CD14-positive monocyte (primary cell): Measurements from ENCODE around the gene RSRC1. TPM values are rescaled to one million over a fixed set of nuclear protein-coding genes. Genes with fewer than 3 reads are reported as not detected.
A peak's percentile ranks its signal among the peaks of the same experiment; 100 is the strongest.

Experiments used
- DNase-seq, 3 donors: peaks; one replicate each; pipeline ENCODE4 v3.0.0-alpha.2; 2011 to 2022
- H2AFZ ChIP-seq: 2 replicates; pipeline ENCODE4 v1.6.0; 2012; ENCODE audit warnings: mild to moderate bottlenecking, low read depth, low read length, inconsistent platforms; ENCODE audit not compliant: insufficient read depth, poor library complexity, severe bottlenecking
- H3K27ac ChIP-seq, 2 donors: 1 replicate in 1 of 2; 2 replicates in 1 of 2; pipeline ENCODE4 v1.5.1; 2012 to 2013; ENCODE audit warnings: low read length in 2 of 2, control low read depth in 1 of 2, inconsistent platforms in 1 of 2, low read depth in 1 of 2, mild to moderate bottlenecking in 1 of 2
- H3K27me3 ChIP-seq, 2 donors: one replicate each; pipeline versions ENCODE4 v1.6.0 to v1.6.1; 2011 to 2013; ENCODE audit warnings: low read length in 2 of 2; ENCODE audit not compliant: control insufficient read depth in 2 of 2, insufficient read depth in 2 of 2
- H3K36me3 ChIP-seq, 2 donors: replicated peaks in 1 of 2; 1 replicate in 1 of 2; 2 replicates in 1 of 2; pipeline versions ENCODE4 v1.5.1 to v1.6.1; 2012 to 2013; ENCODE audit warnings: low read length in 2 of 2, control low read depth in 1 of 2, inconsistent platforms in 1 of 2, mild to moderate bottlenecking in 1 of 2; ENCODE audit not compliant: insufficient read depth in 2 of 2, control insufficient read depth in 1 of 2
- H3K4me1 ChIP-seq, 2 donors: 1 replicate in 1 of 2; 2 replicates in 1 of 2; pipeline versions ENCODE4 v1.5.1 to v1.6.1; 2012 to 2013; ENCODE audit warnings: low read length in 2 of 2, control low read depth in 1 of 2, inconsistent platforms in 1 of 2, mild to moderate bottlenecking in 1 of 2, moderate library complexity in 1 of 2; ENCODE audit not compliant: insufficient read depth in 2 of 2, control insufficient read depth in 1 of 2
- H3K4me2 ChIP-seq: replicated peaks from 2 replicates; pipeline ENCODE3; 2012; ENCODE audit warnings: low read length, moderate library complexity, mild to moderate bottlenecking; ENCODE audit not compliant: poor library complexity, severe bottlenecking; ENCODE audit errors: extremely low read depth
- H3K4me3 ChIP-seq, 3 experiments: fragments of 200-600 bp in 1 of 3; sonication (generic) in 1 of 3; replicated peaks in 1 of 3; 1 replicate in 2 of 3; 2 replicates in 1 of 3; pipeline ENCODE4 v1.5.1; 2011 to 2013; ENCODE audit warnings: low read length in 3 of 3, mild to moderate bottlenecking in 3 of 3, control low read depth in 2 of 3, low read depth in 2 of 3, inconsistent platforms in 1 of 3, moderate library complexity in 1 of 3
- H3K79me2 ChIP-seq: 2 replicates; pipeline ENCODE4 v1.6.0; 2012; ENCODE audit warnings: mild to moderate bottlenecking, control low read depth, inconsistent platforms, low read length, moderate library complexity; ENCODE audit not compliant: insufficient read depth
- H3K9ac ChIP-seq: 2 replicates; pipeline ENCODE4 v1.6.0; 2017; ENCODE audit warnings: low read length, mild to moderate bottlenecking; ENCODE audit not compliant: insufficient read depth, poor library complexity, severe bottlenecking
- H3K9me3 ChIP-seq, 2 donors: replicated peaks in 1 of 2; 1 replicate in 1 of 2; 2 replicates in 1 of 2; pipeline versions ENCODE4 v1.5.1 to v1.6.1; 2012 to 2013; ENCODE audit warnings: low read length in 2 of 2, control low read depth in 1 of 2; ENCODE audit not compliant: control insufficient read depth in 1 of 2, insufficient read depth in 1 of 2
- H4K20me1 ChIP-seq: 2 replicates; pipeline ENCODE4 v1.6.0; 2012; ENCODE audit warnings: mild to moderate bottlenecking, low read length, control low read depth, moderate library complexity; ENCODE audit not compliant: insufficient read depth
- H3K27ac Mint-ChIP-seq, 7 donors: one replicate each; pipeline ENCODE4 v1.8.0; 2020; ENCODE audit warnings: mild to moderate bottlenecking in 7 of 7, mixed read lengths in 7 of 7, moderate library complexity in 6 of 7, inconsistent platforms in 2 of 7
- H3K27me3 Mint-ChIP-seq, 3 donors: one replicate each; pipeline ENCODE4 v1.8.0; 2021 to 2022; ENCODE audit warnings: low read depth in 3 of 3, mild to moderate bottlenecking in 3 of 3, mixed read lengths in 3 of 3, moderate library complexity in 3 of 3, inconsistent platforms in 1 of 3
- H3K36me3 Mint-ChIP-seq, 2 donors: one replicate each; pipeline ENCODE4 v1.8.0; 2020; ENCODE audit warnings: mixed read lengths in 2 of 2, inconsistent platforms in 1 of 2, mild to moderate bottlenecking in 1 of 2
- H3K4me1 Mint-ChIP-seq: one replicate; pipeline ENCODE4 v1.8.0; 2020; ENCODE audit warnings: mild to moderate bottlenecking, mixed read lengths
- H3K4me3 Mint-ChIP-seq, 2 donors: one replicate each; pipeline ENCODE4 v1.8.0; 2020; ENCODE audit warnings: mild to moderate bottlenecking in 2 of 2, mixed read lengths in 2 of 2, moderate library complexity in 1 of 2
- H3K9me3 Mint-ChIP-seq, 7 donors: one replicate each; pipeline ENCODE4 v1.8.0; 2020 to 2022; ENCODE audit warnings: mixed read lengths in 7 of 7, mild to moderate bottlenecking in 6 of 7, moderate library complexity in 6 of 7, inconsistent platforms in 2 of 7
- CTCF ChIP-seq: fragments of 200-600 bp; IDR thresholded peaks from one replicate; pipeline ENCODE4 v1.8.0; 2022; ENCODE audit warnings: antibody characterized with exemption, mild to moderate bottlenecking
- WGBS: methylation state at CpG from one replicate; pipeline ENCODE4 v1.1.5; 2013; ENCODE audit warnings: missing lambda C conversion rate; ENCODE audit not compliant: insufficient coverage; 5-methylcytosine and 5-hydroxymethylcytosine counted together
- intact Hi-C, 2 donors: fragments of 100-400 bp; cut with micrococcal nuclease; formaldehyde crosslinking; loops; one replicate each; pipeline versions ENCODE4 v1.15.0 to v1.15.1; 2023
- polyA plus RNA-seq, 3 donors: library from polyadenylated mRNA; depleted of rRNA in 1 of 3; unstranded in 2 of 3; stranded (reverse) in 1 of 3; fragments of 300-500 nt in 2 of 3; fragments of >200 nt in 1 of 3; fragmentation: Illumina TruSeq in 2 of 3; gene quantifications; 1 replicate in 2 of 3; 2 replicates in 1 of 3; pipeline ENCODE4 v1.2.3, GENCODE V29; 2012 to 2021

The RSRC1 gene
- polyA plus RNA-seq, 3 donors, result 6.6 to 31.7 (median 15.1) TPM

- no peaks in the 10 kb centered on the region for H3K9me3 Mint-ChIP-seq
- Histone ChIP-seq H3K4me1 (no peaks in the 10 kb centered on the region), H3K27ac (no peak overlapping the region), H3K9me3 (no peaks in the 10 kb centered on the region), H3K27me3 (no peaks in the 10 kb centered on the region), H3K4me3 (no peak overlapping the region), H3K79me2 (no peaks in the 10 kb centered on the region), H4K20me1 (no peaks in the 10 kb centered on the region), H3K36me3 (no peaks in the 10 kb centered on the region), H3K4me2 (no peak overlapping the region), H3K9ac (no peak overlapping the region), H2AFZ (no peak overlapping the region)
- H3K27me3 Mint-ChIP-seq, result no peaks in the 10 kb centered on the region
- H3K4me1 Mint-ChIP-seq, result no peaks in the 10 kb centered on the region
- H3K27ac Mint-ChIP-seq, result no peak overlapping the region
- 0% methylated on average over 2 of the region's 4 CpGs for WGBS
- TF ChIP-seq CTCF, result peak; percentile 74
- peak; percentile 11 to 39 (median 32) for DNase-seq
- H3K36me3 Mint-ChIP-seq, result peaks cover 0 to 3% of the 10 kb centered on the region in 2 donors
- no peak overlapping the region for H3K4me3 Mint-ChIP-seq
- intact Hi-C loops, result loop anchor here in 1 of 2 donors (10.0 kb wide), 3 partner anchors 340 to 820 kb away; no protein-coding TSS in a partner anchor
These were observed 324.6 kb downstream of the RSRC1 start for GRCh38 chr3:158434412-158435038.

- Histone ChIP-seq H3K79me2 (no peaks in the 10 kb centered on the region), H3K4me3 (no peak overlapping the region), H3K27me3 (no peaks in the 10 kb centered on the region), H3K9ac (no peak overlapping the region), H4K20me1 (no peaks in the 10 kb centered on the region), H3K36me3 (no peaks in the 10 kb centered on the region), H3K4me2 (no peak overlapping the region), H3K27ac (no peak overlapping the region), H3K4me1 (no peaks in the 10 kb centered on the region), H2AFZ (no peak overlapping the region), H3K9me3 (no peaks in the 10 kb centered on the region)
- intact Hi-C loops, result no loop called here
- H3K4me3 Mint-ChIP-seq, result no peak overlapping the region
- H3K36me3 Mint-ChIP-seq, result peaks cover 0 to 6% of the 10 kb centered on the region in 2 donors
- peaks cover 0 to 4% (median 0%) of the 10 kb centered on the region in 7 donors for H3K9me3 Mint-ChIP-seq
- WGBS, result no CpG with 5 or more reads among the region's 1 CpG
- H3K27me3 Mint-ChIP-seq, result no peaks in the 10 kb centered on the region
- DNase-seq, result no peak
- no peak overlapping the region for H3K27ac Mint-ChIP-seq
- no peak for TF ChIP-seq CTCF
- H3K4me1 Mint-ChIP-seq, result no peaks in the 10 kb centered on the region
These were observed 333.7 kb downstream of the RSRC1 start for GRCh38 chr3:158443632-158444031.
